H1 (cell line): ENCODE results near the gene ARHGAP26. TPM values are rescaled to one million over a fixed set of nuclear protein-coding genes. Genes with fewer than 3 reads are reported as not detected.

Experiments
- CTCF ChIA-PET: fragments of 300-600 bp; sonication (Branson Sonifier 250); formaldehyde crosslinking; loops from one replicate; lab custom pipeline; 2021; ENCODE audit not compliant: partially characterized antibody; lab: Charles Lee
- POLR2A ChIA-PET: fragments of 300-600 bp; sonication (Branson Sonifier 250); formaldehyde crosslinking; loops from one replicate; lab custom pipeline; 2021; ENCODE audit warnings: inconsistent platforms; ENCODE audit not compliant: partially characterized antibody; lab: Charles Lee
- DNase-seq, 2 experiments: peaks; one replicate each; pipeline versions ENCODE4 v3.0.0 to v3.0.0-alpha.2; 2010 to 2022; ENCODE audit warnings: low spot score in 2 of 2, low read depth in 1 of 2, mixed read lengths in 1 of 2
- FAIRE-seq: peaks from 2 replicates; lab custom pipeline; 2011; peaks lifted over from hg19 to GRCh38; lab: Jason Lieb, UNC
- H2AFZ ChIP-seq: 2 replicates; pipeline ENCODE4 v1.8.1; 2012; ENCODE audit warnings: low read length, inconsistent platforms
- H2AK5ac ChIP-seq: 2 replicates; pipeline ENCODE4 v1.6.1; 2013; ENCODE audit warnings: low read depth, low read length
- H2BK120ac ChIP-seq: replicated peaks from 2 replicates; pipeline ENCODE3; 2013; ENCODE audit warnings: low read depth, low read length, inconsistent platforms
- H2BK12ac ChIP-seq: 2 replicates; pipeline ENCODE4 v1.6.1; 2013; ENCODE audit warnings: low read depth, low read length
- H2BK15ac ChIP-seq: 2 replicates; pipeline ENCODE4 v1.6.1; 2013; ENCODE audit warnings: low read length
- H2BK20ac ChIP-seq: 2 replicates; pipeline ENCODE4 v1.6.1; 2013; ENCODE audit warnings: low read length
- H2BK5ac ChIP-seq: 2 replicates; pipeline ENCODE4 v1.6.1; 2013; ENCODE audit warnings: low read depth, low read length
- H3K14ac ChIP-seq: 2 replicates; pipeline ENCODE4 v1.6.1; 2013; ENCODE audit warnings: inconsistent platforms; ENCODE audit not compliant: insufficient read length
- H3K18ac ChIP-seq: 2 replicates; pipeline ENCODE4 v1.6.1; 2013; ENCODE audit warnings: low read length; ENCODE audit errors: extremely low read depth
- H3K23ac ChIP-seq: 2 replicates; pipeline ENCODE4 v1.6.1; 2013; ENCODE audit warnings: inconsistent platforms; ENCODE audit not compliant: insufficient read length
- H3K23me2 ChIP-seq: 2 replicates; pipeline ENCODE4 v1.6.1; 2013; ENCODE audit warnings: low read depth, low read length
- H3K27ac ChIP-seq: 2 replicates; pipeline ENCODE4 v1.6.1; 2011; ENCODE audit warnings: low read depth, low read length, inconsistent platforms
- H3K27me3 ChIP-seq, 4 experiments: replicated peaks in 1 of 4; 1 replicate in 1 of 4; 2 replicates in 3 of 4; pipeline versions ENCODE4 v1.6.1 to v1.8.1; 2011 to 2013; ENCODE audit warnings: low read length in 3 of 4, mild to moderate bottlenecking in 3 of 4, inconsistent platforms in 2 of 4, mixed read lengths in 2 of 4, moderate library complexity in 1 of 4; ENCODE audit not compliant: control insufficient read depth in 3 of 4, insufficient read depth in 3 of 4; ENCODE audit errors: extremely low read depth in 1 of 4
- H3K36me3 ChIP-seq, 4 experiments: 2 replicates each; pipeline versions ENCODE4 v1.6.1 to v1.8.1; 2011 to 2013; ENCODE audit warnings: mild to moderate bottlenecking in 4 of 4, low read length in 3 of 4, moderate library complexity in 2 of 4, control low read depth in 1 of 4, inconsistent platforms in 1 of 4; ENCODE audit not compliant: insufficient read depth in 4 of 4, control insufficient read depth in 2 of 4
- H3K4ac ChIP-seq: replicated peaks from 2 replicates; pipeline ENCODE3; 2013; ENCODE audit warnings: low read length, low read depth, mixed read lengths, inconsistent platforms; ENCODE audit not compliant: insufficient read length
- H3K4me1 ChIP-seq, 4 experiments: replicated peaks in 1 of 4; 1 replicate in 1 of 4; 2 replicates in 3 of 4; pipeline versions ENCODE4 v1.6.1 to v1.8.1; 2011 to 2013; ENCODE audit warnings: low read length in 3 of 4, inconsistent platforms in 2 of 4, mixed read lengths in 1 of 4; ENCODE audit not compliant: insufficient read depth in 4 of 4, control insufficient read depth in 3 of 4
- H3K4me2 ChIP-seq, 2 experiments: 2 replicates each; pipeline versions ENCODE4 v1.6.1 to v1.8.1; 2011 to 2013; ENCODE audit warnings: low read depth in 2 of 2, low read length in 2 of 2, control low read depth in 1 of 2, inconsistent platforms in 1 of 2, mild to moderate bottlenecking in 1 of 2; ENCODE audit not compliant: insufficient read depth in 1 of 2
- H3K4me3 ChIP-seq, 4 experiments: fragments of 200-600, 300-600 bp in 1 of 4; sonication (generic), shearing (Covaris generic), sonication (Bioruptor Twin) in 1 of 4; 2 replicates each; pipeline versions ENCODE4 v1.5.1 to v1.8.1; 2011 to 2016; ENCODE audit warnings: low read length in 4 of 4, low read depth in 3 of 4, control low read depth in 2 of 4, inconsistent platforms in 2 of 4, mild to moderate bottlenecking in 2 of 4, mixed read lengths in 1 of 4, moderate library complexity in 1 of 4; ENCODE audit not compliant: insufficient read depth in 2 of 4; ENCODE audit errors: extremely low read depth in 1 of 4
- H3K56ac ChIP-seq: replicated peaks from 2 replicates; pipeline ENCODE3; 2013; ENCODE audit warnings: low read depth, mild to moderate bottlenecking, mixed read lengths, low read length, inconsistent platforms; ENCODE audit not compliant: insufficient read length
- H3K79me1 ChIP-seq: 2 replicates; pipeline ENCODE4 v1.6.1; 2013; ENCODE audit warnings: low read depth, low read length, control low read depth
- H3K79me2 ChIP-seq, 2 experiments: 2 replicates each; pipeline versions ENCODE4 v1.6.1 to v1.8.1; 2012 to 2013; ENCODE audit warnings: low read length in 2 of 2, mild to moderate bottlenecking in 2 of 2, inconsistent platforms in 1 of 2; ENCODE audit not compliant: insufficient read depth in 2 of 2, control insufficient read depth in 1 of 2
- H3K9ac ChIP-seq, 4 experiments: replicated peaks in 1 of 4; 1 replicate in 1 of 4; 2 replicates in 3 of 4; pipeline versions ENCODE4 v1.6.1 to v1.8.1; 2011 to 2013; ENCODE audit warnings: low read depth in 3 of 4, low read length in 3 of 4, control low read depth in 2 of 4, mild to moderate bottlenecking in 2 of 4, moderate library complexity in 2 of 4, inconsistent platforms in 1 of 4; ENCODE audit errors: extremely low read depth in 1 of 4
- H3K9me3 ChIP-seq, 2 experiments: 2 replicates each; pipeline versions ENCODE4 v1.6.1 to v1.8.1; 2012 to 2013; ENCODE audit warnings: mild to moderate bottlenecking in 2 of 2, moderate library complexity in 2 of 2, control low read depth in 1 of 2, inconsistent platforms in 1 of 2, low read depth in 1 of 2, low read length in 1 of 2, mixed read lengths in 1 of 2; ENCODE audit not compliant: insufficient read depth in 2 of 2
- H4K20me1 ChIP-seq, 2 experiments: replicated peaks in 1 of 2; 2 replicates each; pipeline versions ENCODE3 to v1.8.1; 2011 to 2013; ENCODE audit warnings: inconsistent platforms in 2 of 2, low read length in 2 of 2, mild to moderate bottlenecking in 1 of 2; ENCODE audit not compliant: insufficient read depth in 2 of 2, control insufficient read depth in 1 of 2
- H4K5ac ChIP-seq: 2 replicates; pipeline ENCODE4 v1.6.1; 2013; ENCODE audit warnings: low read length, low read depth, mixed read lengths, inconsistent platforms; ENCODE audit not compliant: insufficient read length
- H4K8ac ChIP-seq: 2 replicates; pipeline ENCODE4 v1.8.0; 2013; ENCODE audit warnings: mild to moderate bottlenecking, moderate library complexity, low read length, inconsistent platforms; ENCODE audit not compliant: insufficient read depth; ENCODE audit errors: extremely low read depth
- H4K91ac ChIP-seq: replicated peaks from 2 replicates; pipeline ENCODE3; 2013; ENCODE audit warnings: low read length, mixed read lengths, inconsistent platforms; ENCODE audit not compliant: insufficient read length
- CBX5 ChIP-seq: fragments of 300-800, 300-1000 bp; sonication (generic); IDR thresholded peaks from 2 replicates; pipeline ENCODE4 v1.7.1; 2016; ENCODE audit warnings: antibody characterized with exemption, low read length, low read depth
- CBX8 ChIP-seq: fragments of 300-800, 300-1000 bp; sonication (generic); IDR thresholded peaks from 2 replicates; pipeline ENCODE4 v1.7.1; 2016; ENCODE audit warnings: low read depth, low read length, borderline replicate concordance
- RFX5 ChIP-seq: IDR thresholded peaks from 2 replicates; pipeline ENCODE4 v1.6.1; 2011; ENCODE audit warnings: low read depth, low read length, improper control_type of control experiment, borderline replicate concordance
- WGBS, 2 experiments: shearing (Covaris generic) in 1 of 2; methylation state at CpG; one replicate each; pipeline versions ENCODE4 v1.1.6 to v1.1.7; 2013 to 2015; ENCODE audit warnings: low lambda C conversion rate in 2 of 2, mixed read lengths in 2 of 2, inconsistent platforms in 1 of 2, low coverage in 1 of 2, missing lambda C conversion rate in 1 of 2; ENCODE audit not compliant: insufficient replicate concordance in 2 of 2, insufficient coverage in 1 of 2, insufficient read length in 1 of 2; ENCODE audit errors: extremely low coverage in 1 of 2, missing lambda C conversion rate in 1 of 2; 5-methylcytosine and 5-hydroxymethylcytosine counted together
- polyA plus RNA-seq, 7 experiments: library from polyadenylated mRNA; depleted of rRNA in 3 of 7; stranded (reverse) in 5 of 7; unstranded in 2 of 7; fragments of >200 nt in 5 of 7; fragments of 200-250 nt in 2 of 7; gene quantifications; 1 replicate in 5 of 7; 2 replicates in 1 of 7; 4 replicates in 1 of 7; pipeline versions ENCODE4 v1.2.1 to v1.2.3, GENCODE V29; 2011 to 2013; ENCODE audit warnings: missing spikeins in 2 of 7, mixed read lengths in 2 of 7
- total RNA-seq: library from RNA; stranded (reverse); fragmentation: NEBNext Ultra II Directional; extraction: Animal tissue kit (Norgen Biotek cat#: 25700); gene quantifications from 2 replicates; pipeline ENCODE4 v1.2.1, GENCODE V29; 2021

The ARHGAP26 gene
- total and polyA plus RNA-seq, 2 of the 8 experiments (the other 6 are each of a cell fraction or from before 2014, with no cell fraction given): 7.1 to 24.8 TPM

DNA sequence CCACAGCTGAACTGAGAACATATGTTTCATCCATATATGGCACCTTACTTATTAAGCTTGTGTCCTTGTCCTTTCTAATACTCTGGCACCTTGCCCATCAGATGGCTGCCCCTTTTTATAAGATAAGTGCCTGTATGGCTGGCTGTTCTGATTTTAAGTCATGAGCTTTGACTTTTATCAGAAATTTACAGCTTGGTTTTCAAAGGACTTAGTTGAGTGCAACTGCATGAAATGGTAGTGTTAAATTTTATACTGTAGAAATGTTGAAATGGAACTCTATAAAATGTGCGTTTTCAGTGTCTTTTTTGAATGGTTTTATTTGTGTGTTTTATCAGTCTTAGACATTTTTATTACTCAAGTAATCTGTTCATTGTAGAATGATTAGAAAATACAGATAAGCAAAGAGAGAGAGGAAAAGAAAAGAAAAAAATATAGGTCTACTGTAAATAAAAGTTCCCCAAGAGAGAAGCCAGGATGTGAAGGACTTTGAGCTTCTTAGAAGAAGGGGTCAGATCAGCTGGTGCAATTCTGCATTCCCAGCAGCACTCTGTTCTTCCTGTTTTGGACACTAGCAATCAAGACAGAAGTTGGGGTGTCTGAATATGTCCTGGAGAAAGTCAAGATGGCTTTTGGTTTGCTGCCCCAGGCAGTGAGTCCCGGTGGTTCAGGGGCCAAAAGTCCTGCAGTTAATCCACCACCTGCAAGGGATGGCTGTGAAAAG is 38.9 kb downstream of the ARHGAP26 start:
- POLR2A ChIA-PET: interaction anchor here (0.9 kb wide), 1 partner anchor 39 kb away, joined by 3 read pairs; no protein-coding TSS in a partner anchor
- WGBS, 2 experiments: 92% methylated on average over 2 of the region's 2 CpGs; no CpG with 5 or more reads in 1 of the 2 experiments
- no peak overlapping the region for H2AFZ ChIP-seq
- no peaks in the 10 kb centered on the region for H3K9me3 ChIP-seq
- H3K4ac ChIP-seq: no peak overlapping the region
- no peak overlapping the region for H2BK5ac ChIP-seq
- H3K4me2 ChIP-seq: no peak overlapping the region
- DNase-seq (no peak), FAIRE-seq (no peak)
- H2BK15ac ChIP-seq: no peak overlapping the region
- TF ChIP-seq CBX8 (no peak), RFX5 (no peak), CBX5 (no peak)
- no peak overlapping the region for H4K8ac ChIP-seq
- H3K79me1 ChIP-seq: peaks cover 7% of the 10 kb centered on the region
- no peak overlapping the region for H3K4me3 ChIP-seq
- H3K27me3 ChIP-seq: no peaks in the 10 kb centered on the region; a peak in 1 of 7 replicates
- CTCF ChIA-PET: interaction anchor here (0.9 to 3.5 kb wide), 12 partner anchors 11 to 96 kb away, joined by 3 to 25 read pairs (median 5); no protein-coding TSS in a partner anchor
- no peak overlapping the region for H3K18ac ChIP-seq
- H4K5ac ChIP-seq: no peak overlapping the region
- H3K79me2 ChIP-seq: peaks cover 0 to 43% of the 10 kb centered on the region in 2 experiments; a peak in 2 of 4 replicates
- no peak overlapping the region for H2BK120ac ChIP-seq
- H3K4me1 ChIP-seq: peaks cover 2 to 12% (median 7%) of the 10 kb centered on the region in 4 experiments; a peak in 4 of 7 replicates
- H3K14ac ChIP-seq: no peak overlapping the region
- H3K27ac ChIP-seq: no peak overlapping the region
- no peaks in the 10 kb centered on the region for H3K36me3 ChIP-seq
- no peak overlapping the region for H3K23ac ChIP-seq
- H2BK20ac ChIP-seq: no peak overlapping the region
- H2AK5ac ChIP-seq: no peak overlapping the region
- H3K56ac ChIP-seq: no peak overlapping the region
- H4K91ac ChIP-seq: no peak overlapping the region
- no peaks in the 10 kb centered on the region for H3K23me2 ChIP-seq
- no peak overlapping the region for H2BK12ac ChIP-seq
- H4K20me1 ChIP-seq: peaks cover 0 to 7% of the 10 kb centered on the region in 2 experiments
- H3K9ac ChIP-seq: no peak overlapping the region
